A673 (cell line): ENCODE data around the gene DNAJC2. TPM values are rescaled to one million over a fixed set of nuclear protein-coding genes. Genes with fewer than 3 reads are reported as not detected.

ENCODE experiments used
- BruUV-seq: library from RNA; stranded (reverse); fragments of 400-500 nt; replicated peaks from 2 replicates; lab custom pipeline; 2021; lab: Mats Ljungman, UMichigan
- CTCF ChIA-PET: fragments of 300-600 bp; sonication (Branson Sonifier 250); formaldehyde crosslinking; loops from one replicate; lab custom pipeline; 2022; ENCODE audit warnings: antibody characterized with exemption; lab: Charles Lee
- POLR2A ChIA-PET: fragments of 300-600 bp; sonication (Branson Sonifier 250); formaldehyde crosslinking; loops from one replicate; lab custom pipeline; 2022; ENCODE audit warnings: antibody characterized with exemption; ENCODE audit not compliant: low non-redundant PET; lab: Charles Lee
- DNase-seq: peaks from one replicate; pipeline ENCODE4 v3.0.0-alpha.2; 2015; ENCODE audit warnings: low spot score
- H3K27ac ChIP-seq: fragments of 200-600 bp; sonication (generic); 2 replicates; pipeline ENCODE4 v1.5.1; 2016; ENCODE audit warnings: mixed run types, low read depth, mild to moderate bottlenecking, mixed read lengths, antibody characterized with exemption, low read length; ENCODE audit not compliant: poor library complexity, severe bottlenecking
- H3K27me3 ChIP-seq: fragments of 200-600 bp; sonication (generic); replicated peaks from 2 replicates; pipeline ENCODE4 v1.6.1; 2017; ENCODE audit warnings: mixed run types, low read depth, mild to moderate bottlenecking, mixed read lengths, antibody characterized with exemption, low read length; ENCODE audit not compliant: insufficient read depth, poor library complexity
- H3K36me3 ChIP-seq: fragments of 200-600 bp; sonication (generic); 2 replicates; pipeline ENCODE4 v1.6.1; 2016; ENCODE audit warnings: mixed run types, mild to moderate bottlenecking, mixed read lengths, antibody characterized with exemption, low read length; ENCODE audit not compliant: insufficient read depth, poor library complexity, severe bottlenecking
- H3K4me1 ChIP-seq: fragments of 200-600 bp; sonication (generic); 2 replicates; pipeline ENCODE4 v1.6.1; 2017; ENCODE audit warnings: mixed run types, mild to moderate bottlenecking, mixed read lengths, antibody characterized with exemption, low read length; ENCODE audit not compliant: insufficient read depth, poor library complexity, severe bottlenecking
- H3K4me3 ChIP-seq: fragments of 200-600 bp; sonication (generic); 2 replicates; pipeline ENCODE4 v1.5.1; 2016; ENCODE audit warnings: low read depth, mixed run types, mild to moderate bottlenecking, mixed read lengths, low read length; ENCODE audit not compliant: poor library complexity, severe bottlenecking
- H3K9me3 ChIP-seq: fragments of 200-600 bp; sonication (generic); 2 replicates; pipeline ENCODE4 v1.6.1; 2016; ENCODE audit warnings: mixed run types, low read depth, mild to moderate bottlenecking, mixed read lengths, antibody characterized with exemption, low read length; ENCODE audit not compliant: poor library complexity, severe bottlenecking
- EZH2 ChIP-seq: fragments of 200-600 bp; sonication (generic); IDR thresholded peaks from 2 replicates; pipeline ENCODE4 v1.6.1; 2017; ENCODE audit warnings: borderline replicate concordance, low read depth, mild to moderate bottlenecking, mixed read lengths, antibody characterized with exemption, low read length; ENCODE audit not compliant: poor library complexity, severe bottlenecking
- intact Hi-C: fragments of 100-400 bp; cut with micrococcal nuclease; formaldehyde crosslinking; loops from one replicate; pipeline ENCODE4 v1.10.0; 2022; ENCODE audit not compliant: unreplicated experiment
- total RNA-seq: library from RNA; stranded (reverse); gene quantifications from 2 replicates; pipeline ENCODE4 v1.2.3, GENCODE V29; 2021
- TF ChIP-seq, protein P1 (sequence below): fragments of 300-800, 200-600 bp; sonication (generic); conservative IDR thresholded peaks from 2 replicates; pipeline ENCODE4 v1.5.1; 2017; ENCODE audit warnings: low read depth, mild to moderate bottlenecking, antibody characterized with exemption, low read length, moderate library complexity, mixed read lengths

The DNAJC2 gene
- total RNA-seq, 1 experiment from 2014 or later: 76.8 TPM

DNA sequence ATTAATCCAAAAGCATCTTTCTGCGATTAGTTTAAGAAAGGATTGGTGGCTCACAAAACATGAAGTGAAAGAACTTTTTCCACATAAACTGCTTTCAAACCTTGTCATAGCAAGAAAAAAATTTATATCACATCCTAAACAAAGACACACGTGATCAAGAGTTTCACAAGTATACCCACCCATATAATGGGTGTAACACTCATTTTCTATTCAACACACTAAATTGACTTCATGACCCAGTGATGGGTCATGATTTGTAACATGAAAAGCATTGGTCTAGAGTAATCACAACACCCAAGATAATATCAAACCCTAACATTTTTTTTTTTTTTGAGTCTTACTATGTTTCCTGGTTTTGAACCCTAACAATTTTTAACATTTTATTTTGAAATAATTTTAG is 29.7 kb downstream of the DNAJC2 start:
- Histone ChIP-seq H3K4me3 (no peak overlapping the region), H3K36me3 (peaks cover 95% of the 10 kb centered on the region), H3K9me3 (no peaks in the 10 kb centered on the region), H3K4me1 (no peaks in the 10 kb centered on the region), H3K27ac (no peak overlapping the region), H3K27me3 (no peaks in the 10 kb centered on the region)
- TF ChIP-seq EZH2: no peak
- TF ChIP-seq, protein P1, sequence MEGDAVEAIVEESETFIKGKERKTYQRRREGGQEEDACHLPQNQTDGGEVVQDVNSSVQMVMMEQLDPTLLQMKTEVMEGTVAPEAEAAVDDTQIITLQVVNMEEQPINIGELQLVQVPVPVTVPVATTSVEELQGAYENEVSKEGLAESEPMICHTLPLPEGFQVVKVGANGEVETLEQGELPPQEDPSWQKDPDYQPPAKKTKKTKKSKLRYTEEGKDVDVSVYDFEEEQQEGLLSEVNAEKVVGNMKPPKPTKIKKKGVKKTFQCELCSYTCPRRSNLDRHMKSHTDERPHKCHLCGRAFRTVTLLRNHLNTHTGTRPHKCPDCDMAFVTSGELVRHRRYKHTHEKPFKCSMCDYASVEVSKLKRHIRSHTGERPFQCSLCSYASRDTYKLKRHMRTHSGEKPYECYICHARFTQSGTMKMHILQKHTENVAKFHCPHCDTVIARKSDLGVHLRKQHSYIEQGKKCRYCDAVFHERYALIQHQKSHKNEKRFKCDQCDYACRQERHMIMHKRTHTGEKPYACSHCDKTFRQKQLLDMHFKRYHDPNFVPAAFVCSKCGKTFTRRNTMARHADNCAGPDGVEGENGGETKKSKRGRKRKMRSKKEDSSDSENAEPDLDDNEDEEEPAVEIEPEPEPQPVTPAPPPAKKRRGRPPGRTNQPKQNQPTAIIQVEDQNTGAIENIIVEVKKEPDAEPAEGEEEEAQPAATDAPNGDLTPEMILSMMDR: no peak
- intact Hi-C loops: no loop called here
- ChIA-PET POLR2A (no interaction called here), CTCF (no interaction called here)
- no TSS peak for BruUV-seq
- DNase-seq: no peak

DNA sequence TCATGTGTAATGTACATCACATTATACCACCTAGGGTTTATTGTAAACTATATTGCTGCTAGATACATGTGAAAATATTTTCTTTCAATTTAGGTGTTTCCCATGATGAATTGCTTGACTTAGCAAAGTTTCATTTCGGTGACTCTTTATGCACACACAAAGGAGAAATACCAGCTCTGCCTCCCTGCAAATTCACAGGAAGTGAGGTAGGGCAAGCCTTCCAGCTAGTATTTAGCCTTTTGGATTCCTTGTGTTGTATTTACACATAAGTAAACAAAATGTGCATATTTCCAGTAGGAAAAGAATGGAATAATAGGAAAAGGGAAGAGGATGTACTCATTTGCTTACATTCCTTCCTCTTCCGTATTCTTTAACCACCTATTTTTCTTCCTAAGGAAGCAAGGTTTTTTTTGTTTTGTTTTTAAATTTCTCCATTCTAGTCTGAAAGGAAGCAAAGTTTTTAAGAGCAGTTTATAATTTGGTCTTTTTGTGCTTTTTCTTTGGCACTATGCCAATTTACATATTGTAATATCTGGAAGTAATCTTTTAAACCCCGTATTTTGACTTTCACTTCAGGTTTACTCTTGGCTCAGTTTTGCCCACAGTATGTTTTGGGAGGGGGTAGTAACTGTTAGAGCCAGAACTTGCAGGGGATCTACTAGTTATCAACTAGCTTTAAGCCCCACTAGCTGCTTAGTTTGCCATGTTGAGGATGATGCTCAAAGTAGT is 36.9 kb downstream of the DNAJC2 start:
- BruUV-seq: no TSS peak
- Histone ChIP-seq H3K36me3 (peaks cover 96% of the 10 kb centered on the region), H3K27ac (no peak overlapping the region), H3K4me3 (no peak overlapping the region), H3K4me1 (no peaks in the 10 kb centered on the region), H3K9me3 (no peaks in the 10 kb centered on the region), H3K27me3 (no peaks in the 10 kb centered on the region)
- DNase-seq: no peak
- ChIA-PET CTCF (no interaction called here), POLR2A (interaction anchor here (0.7 kb wide), 1 partner anchor 60 kb away, joined by 4 read pairs; no protein-coding TSS in a partner anchor)
- TF ChIP-seq EZH2: no peak
- TF ChIP-seq, protein P1: no peak
- intact Hi-C loops: no loop called here

DNA sequence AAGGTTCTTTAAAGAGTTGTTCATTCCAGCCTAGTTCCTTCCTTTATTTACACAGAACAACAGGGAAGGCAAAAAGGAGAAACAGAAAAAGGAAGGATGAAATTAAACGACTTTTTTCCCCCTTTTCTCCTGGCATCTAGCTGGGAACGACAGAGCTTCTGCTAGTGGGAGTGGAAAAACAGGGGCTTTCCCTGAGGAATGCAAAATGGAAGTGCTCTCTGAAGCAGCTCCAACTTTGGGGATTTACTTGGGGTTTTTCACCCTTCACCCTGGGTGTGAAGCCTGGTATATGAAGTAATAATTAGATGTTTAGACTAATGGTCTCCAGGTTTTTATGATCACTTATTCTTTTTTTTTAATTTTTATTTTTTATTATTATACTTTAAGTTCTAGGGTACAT is 43.1 kb downstream of the DNAJC2 start:
- POLR2A ChIA-PET: no interaction called here
- no peaks in the 10 kb centered on the region for H3K27me3 ChIP-seq
- DNase-seq: no peak
- H3K36me3 ChIP-seq: peaks cover 72% of the 10 kb centered on the region
- no peak overlapping the region for H3K27ac ChIP-seq
- intact Hi-C loops: no loop called here
- H3K4me1 ChIP-seq: peaks cover 4% of the 10 kb centered on the region
- no peak overlapping the region for H3K4me3 ChIP-seq
- BruUV-seq: no TSS peak
- TF ChIP-seq EZH2: no peak
- TF ChIP-seq, protein P1: no peak
- CTCF ChIA-PET: no interaction called here
- no peaks in the 10 kb centered on the region for H3K9me3 ChIP-seq
